NOMO-1 (cell line): ENCODE data around the gene SEC14L1.

ENCODE experiments used
- DNase-seq, 2 experiments: peaks; one replicate each; lab custom pipeline; 2025; ENCODE audit not compliant: unreplicated experiment in 2 of 2; lab: John Stamatoyannopoulos, UW

The SEC14L1 gene

GRCh38 chr17:77210946-77211541 is 70.3 kb downstream of the SEC14L1 start:
- no peak for DNase-seq

- DNase-seq = no peak
Measured at GRCh38 chr17:77211681-77212080, 70.9 kb downstream of the SEC14L1 start.

- peak; percentile 71 to 89 for DNase-seq
Measured at GRCh38 chr17:77212081-77212832, 71.5 kb downstream of the SEC14L1 start.

- DNase-seq = no peak
Measured at GRCh38 chr17:77212833-77213777, 72.3 kb downstream of the SEC14L1 start.

GRCh38 chr17:77213778-77214132 is 73.0 kb downstream of the SEC14L1 start:
- no peak for DNase-seq

GRCh38 chr17:77214328-77214727 is 73.6 kb downstream of the SEC14L1 start:
- no peak for DNase-seq

GRCh38 chr17:77214743-77215142 is 74.0 kb downstream of the SEC14L1 start:
- DNase-seq = no peak

GRCh38 chr17:77215281-77215680 is 74.5 kb downstream of the SEC14L1 start:
- no peak for DNase-seq

GRCh38 chr17:77216486-77216885 is 75.7 kb downstream of the SEC14L1 start:
- no peak for DNase-seq

- DNase-seq = no peak
Measured at GRCh38 chr17:77217123-77217522, 76.4 kb downstream of the SEC14L1 start.

GRCh38 chr17:77217566-77217965 is 76.8 kb downstream of the SEC14L1 start:
- no peak for DNase-seq

GRCh38 chr17:77218902-77219301 is 78.1 kb downstream of the SEC14L1 start:
- DNase-seq = no peak

GRCh38 chr17:77222356-77222755 is 81.6 kb downstream of the SEC14L1 start:
- DNase-seq = no peak

- no peak for DNase-seq
Measured at GRCh38 chr17:77223642-77224420, 83.1 kb downstream of the SEC14L1 start.

GRCh38 chr17:77225265-77225664 is 84.5 kb downstream of the SEC14L1 start:
- no peak for DNase-seq

- no peak for DNase-seq
Measured at GRCh38 chr17:77227461-77228240, 86.9 kb downstream of the SEC14L1 start.

GRCh38 chr17:77228241-77228752 is 87.5 kb downstream of the SEC14L1 start:
- no peak for DNase-seq

GRCh38 chr17:77228816-77229215 is 88.0 kb downstream of the SEC14L1 start:
- DNase-seq = no peak

- no peak for DNase-seq
Measured at GRCh38 chr17:77229786-77230435, 89.1 kb downstream of the SEC14L1 start.
